ENCODE measurements around the gene UBAP1L. TPM values are rescaled to one million over a fixed set of nuclear protein-coding genes. Genes with fewer than 3 reads are reported as not detected.

UBAP1L gene
- total RNA-seq = 4.9 TPM
- long read RNA-seq, partial matches to known transcripts = 1 of 1 reads
- long read RNA-seq, other reads (novel, unspliced or antisense) = 0 of 1 reads

DNA sequence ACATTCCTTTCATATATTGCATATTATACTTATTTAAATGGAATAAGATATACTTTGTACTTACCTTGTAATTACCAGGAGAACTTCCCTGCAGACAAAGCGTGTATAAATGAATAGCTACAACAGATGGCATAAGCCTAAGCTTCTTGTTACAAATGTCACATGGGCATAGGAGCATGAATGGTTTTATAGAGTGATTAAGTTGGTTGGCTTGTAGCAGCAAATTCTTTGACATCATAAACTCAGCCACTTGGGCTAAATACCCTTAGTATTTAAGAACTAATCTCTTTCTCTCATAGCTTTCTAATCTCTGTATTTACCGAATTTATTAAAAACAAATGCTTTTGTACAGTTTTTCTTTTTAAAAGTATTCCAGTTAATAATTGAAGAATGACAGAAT is at the start of gene UBAP1L:
Gene UBAP1L, minus strand, starts transcription at position 115 of the 400 bp plus-strand sequence. CDS start 8,985 bp downstream, outside the sequence.
- H3K27ac ChIP-seq = no peak within 1 kb of the TSS
- ATAC-seq (no peak), DNase-seq (no peak)
- H3K9me3 ChIP-seq = no peaks in the 10 kb centered on the region
- intact Hi-C loops (cut with DNase I) = no loop called here
- H3K36me3 ChIP-seq = peaks cover 84% of the 10 kb centered on the region
- TF ChIP-seq, protein P1, sequence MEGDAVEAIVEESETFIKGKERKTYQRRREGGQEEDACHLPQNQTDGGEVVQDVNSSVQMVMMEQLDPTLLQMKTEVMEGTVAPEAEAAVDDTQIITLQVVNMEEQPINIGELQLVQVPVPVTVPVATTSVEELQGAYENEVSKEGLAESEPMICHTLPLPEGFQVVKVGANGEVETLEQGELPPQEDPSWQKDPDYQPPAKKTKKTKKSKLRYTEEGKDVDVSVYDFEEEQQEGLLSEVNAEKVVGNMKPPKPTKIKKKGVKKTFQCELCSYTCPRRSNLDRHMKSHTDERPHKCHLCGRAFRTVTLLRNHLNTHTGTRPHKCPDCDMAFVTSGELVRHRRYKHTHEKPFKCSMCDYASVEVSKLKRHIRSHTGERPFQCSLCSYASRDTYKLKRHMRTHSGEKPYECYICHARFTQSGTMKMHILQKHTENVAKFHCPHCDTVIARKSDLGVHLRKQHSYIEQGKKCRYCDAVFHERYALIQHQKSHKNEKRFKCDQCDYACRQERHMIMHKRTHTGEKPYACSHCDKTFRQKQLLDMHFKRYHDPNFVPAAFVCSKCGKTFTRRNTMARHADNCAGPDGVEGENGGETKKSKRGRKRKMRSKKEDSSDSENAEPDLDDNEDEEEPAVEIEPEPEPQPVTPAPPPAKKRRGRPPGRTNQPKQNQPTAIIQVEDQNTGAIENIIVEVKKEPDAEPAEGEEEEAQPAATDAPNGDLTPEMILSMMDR (IDR thresholded peaks at IDR 0.05) = no peak
- H3K4me1 ChIP-seq = no peaks in the 10 kb centered on the region
- no peak within 1 kb of the TSS for H3K4me3 ChIP-seq
- H3K27me3 ChIP-seq = no peaks in the 10 kb centered on the region

DNA sequence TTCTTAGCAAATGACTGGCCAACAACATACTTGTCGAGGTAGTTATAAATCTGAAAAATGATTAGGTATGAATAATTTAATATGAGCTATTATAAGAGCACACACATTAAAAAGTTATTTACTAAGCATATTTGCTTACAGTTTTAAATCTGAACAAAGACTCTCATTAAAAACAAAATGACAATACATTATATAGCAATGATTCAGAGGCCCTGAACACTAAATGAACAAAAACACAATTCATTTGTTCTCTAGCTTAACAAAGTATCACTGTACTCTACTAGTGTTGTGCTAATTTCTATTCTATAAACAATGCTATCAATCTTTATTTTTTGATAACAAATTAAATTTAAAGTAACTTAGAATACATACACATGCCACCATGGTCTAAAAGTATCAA is 49.1 kb upstream of the UBAP1L start:
- DNase-seq = no peak
- H3K4me1 ChIP-seq = no peaks in the 10 kb centered on the region
- no peak overlapping the region for H3K4me3 ChIP-seq
- no peak overlapping the region for H3K27ac ChIP-seq
- intact Hi-C loops (cut with DNase I) = no loop called here
- ATAC-seq = no peak
- TF ChIP-seq, protein P1 (IDR thresholded peaks at IDR 0.05) = no peak
- no peaks in the 10 kb centered on the region for H3K27me3 ChIP-seq
- H3K36me3 ChIP-seq = peaks cover 79% of the 10 kb centered on the region
- no peaks in the 10 kb centered on the region for H3K9me3 ChIP-seq

DNA sequence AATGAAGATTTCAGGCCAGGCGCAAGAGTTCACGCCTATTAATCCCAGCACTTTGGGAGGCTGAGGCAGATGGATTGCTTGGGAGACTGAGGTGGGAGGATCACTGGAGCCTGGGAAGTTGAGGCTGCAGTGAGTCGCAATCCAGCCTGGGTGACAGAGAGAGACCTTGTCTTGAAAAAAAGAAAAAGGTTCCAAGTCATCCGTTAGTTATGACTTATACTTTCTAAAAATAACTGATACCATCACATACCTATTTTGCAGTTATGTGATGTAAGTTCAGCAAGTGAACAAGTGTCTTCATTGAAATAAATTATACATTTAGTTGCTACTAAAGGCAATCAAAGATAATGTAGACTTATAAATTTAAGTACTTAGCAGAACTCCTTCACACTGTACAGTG is 48.0 kb upstream of the UBAP1L start:
- Histone ChIP-seq H3K9me3 (no peaks in the 10 kb centered on the region), H3K4me3 (no peak overlapping the region), H3K27me3 (no peaks in the 10 kb centered on the region), H3K36me3 (peaks cover 83% of the 10 kb centered on the region), H3K4me1 (no peaks in the 10 kb centered on the region), H3K27ac (no peak overlapping the region)
- TF ChIP-seq, protein P1 (IDR thresholded peaks at IDR 0.05) = no peak
- intact Hi-C loops (cut with DNase I) = no loop called here
- ATAC-seq (no peak), DNase-seq (no peak)

DNA sequence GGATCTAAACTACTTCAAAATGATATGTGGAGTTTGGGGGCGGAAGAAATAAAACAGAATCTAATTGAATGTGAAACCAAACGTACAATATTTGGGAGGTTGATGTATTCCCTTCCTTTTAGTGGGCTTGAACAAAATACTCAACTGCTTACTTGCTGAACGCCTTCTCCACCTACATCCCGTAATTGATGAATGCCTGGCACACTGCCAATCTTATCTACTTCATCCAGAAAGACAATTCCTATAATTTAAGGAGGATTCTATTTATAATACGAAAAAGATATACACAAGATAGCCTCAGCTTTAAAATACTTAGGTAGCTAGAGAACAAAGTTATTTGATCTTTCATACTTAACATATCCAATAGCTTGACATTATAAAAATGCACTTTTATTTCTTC is 41.7 kb upstream of the UBAP1L start:
- no peak overlapping the region for H3K4me3 ChIP-seq
- intact Hi-C loops (cut with DNase I) = no loop called here
- peaks cover 94% of the 10 kb centered on the region for H3K36me3 ChIP-seq
- no peak for DNase-seq
- no peaks in the 10 kb centered on the region for H3K4me1 ChIP-seq
- TF ChIP-seq, protein P1 (IDR thresholded peaks at IDR 0.05) = no peak
- no peak overlapping the region for H3K27ac ChIP-seq
- no peaks in the 10 kb centered on the region for H3K27me3 ChIP-seq
- H3K9me3 ChIP-seq = no peaks in the 10 kb centered on the region
- ATAC-seq = no peak

DNA sequence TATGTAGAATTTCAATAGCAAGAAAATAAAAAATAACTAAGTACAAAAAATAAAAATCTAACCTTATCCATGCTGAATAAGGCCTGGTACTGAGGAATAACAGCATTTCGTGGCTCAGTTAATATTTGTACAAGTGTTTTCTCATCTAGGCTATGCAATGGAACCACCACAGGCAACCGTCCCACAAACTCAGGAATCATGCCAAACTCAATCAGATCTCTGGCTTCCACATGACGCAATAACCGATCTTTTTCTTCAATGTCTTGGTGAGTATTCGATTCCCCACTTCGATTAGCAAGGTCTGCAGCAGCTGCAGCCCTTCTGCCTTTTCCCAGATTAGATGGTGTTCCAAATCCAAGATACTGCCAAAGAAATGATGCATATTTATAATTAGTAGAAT is 39.7 kb upstream of the UBAP1L start:
- Histone ChIP-seq H3K4me1 (no peaks in the 10 kb centered on the region), H3K27ac (no peak overlapping the region), H3K27me3 (no peaks in the 10 kb centered on the region), H3K9me3 (no peaks in the 10 kb centered on the region), H3K36me3 (peaks cover 99% of the 10 kb centered on the region), H3K4me3 (no peak overlapping the region)
- ATAC-seq (no peak), DNase-seq (no peak)
- intact Hi-C loops (cut with DNase I) = no loop called here
- TF ChIP-seq, protein P1 (IDR thresholded peaks at IDR 0.05) = no peak

DNA sequence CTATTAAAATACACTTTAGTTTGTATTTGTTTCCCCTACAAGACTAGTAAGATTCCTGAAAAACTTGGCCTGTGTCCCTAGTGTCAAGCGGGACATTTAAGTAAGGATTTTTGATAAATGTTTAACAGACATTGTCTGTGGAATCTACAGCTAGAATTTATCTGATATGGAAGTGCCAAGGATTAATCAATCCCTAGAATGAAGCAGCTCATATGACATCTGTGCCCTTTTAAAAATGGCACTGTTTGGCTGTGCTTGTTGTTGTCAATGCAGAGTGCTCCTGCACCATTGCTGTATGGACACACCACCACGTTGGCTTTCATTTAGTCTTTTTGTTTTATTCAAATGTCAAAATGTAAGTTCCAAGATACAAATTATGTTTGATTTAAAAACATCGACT is 32.9 kb upstream of the UBAP1L start:
- intact Hi-C loops (cut with DNase I) = no loop called here
- no peaks in the 10 kb centered on the region for H3K4me1 ChIP-seq
- no peak for DNase-seq
- H3K9me3 ChIP-seq = no peaks in the 10 kb centered on the region
- no peak overlapping the region for H3K27ac ChIP-seq
- no peak overlapping the region for H3K4me3 ChIP-seq
- ATAC-seq = no peak
- TF ChIP-seq, protein P1 (IDR thresholded peaks at IDR 0.05) = no peak
- H3K36me3 ChIP-seq = peaks cover 63% of the 10 kb centered on the region
- no peaks in the 10 kb centered on the region for H3K27me3 ChIP-seq

Data from upper lobe of right lung (tissue), 1 donor.